ENCODE results near the gene KPTN. TPM values are rescaled to one million over a fixed set of nuclear protein-coding genes. Genes with fewer than 3 reads are reported as not detected.

KPTN gene
- total RNA-seq, 1 experiment from 2014 or later = 23.8 TPM

- no peaks in the 10 kb centered on the region for H3K36me3 ChIP-seq (ENCODE audit: control insufficient read depth in 1 of 2, insufficient read depth in 2 of 2, low read length in 2 of 2)
- no peak overlapping the region for H3K9ac ChIP-seq (ENCODE audit: low read length)
- H3K4me2 ChIP-seq (ENCODE audit: low read length) = no peak overlapping the region
- H3K4me3 ChIP-seq (replicated peaks in 1 of 2; ENCODE audit: low read depth in 1 of 2, low read length in 2 of 2) = no peak overlapping the region
- no peaks in the 10 kb centered on the region for H3K9me3 ChIP-seq (ENCODE audit: control insufficient read depth in 1 of 2, insufficient read depth in 1 of 2, low read depth in 1 of 2, low read length in 2 of 2)
- no peaks in the 10 kb centered on the region for H4K20me1 ChIP-seq (ENCODE audit: insufficient read depth)
- no TSS peak for BruUV-seq (replicated peaks)
- TF ChIP-seq FOSL1 (IDR thresholded peaks at IDR 0.05; ENCODE audit: low read depth) = no peak
- TF ChIP-seq SRF (IDR thresholded peaks at IDR 0.05; ENCODE audit: low read depth) = no peak
- no peak for TF ChIP-seq SIN3A (IDR thresholded peaks at IDR 0.05; ENCODE audit: low read depth)
- TF ChIP-seq POLR2A (IDR thresholded peaks at IDR 0.05; ENCODE audit: borderline replicate concordance, extremely low read depth, insufficient read depth, insufficient read length) = no peak
- no peak for TF ChIP-seq SP1 (IDR thresholded peaks at IDR 0.05; ENCODE audit: low read depth)
- no peak for TF ChIP-seq ZFX (IDR thresholded peaks at IDR 0.05)
- no peak for TF ChIP-seq EGR1 (IDR thresholded peaks at IDR 0.05; ENCODE audit: low read depth)
- TF ChIP-seq RAD21 (IDR thresholded peaks at IDR 0.05; ENCODE audit: low read depth) = no peak
- TF ChIP-seq ATF3 (IDR thresholded peaks at IDR 0.05) = no peak
- no peak for TF ChIP-seq ZNF274 (IDR thresholded peaks at IDR 0.05; ENCODE audit: low read depth, low read length)
- no peak for TF ChIP-seq JUND (IDR thresholded peaks at IDR 0.05)
- no peak for TF ChIP-seq EZH2phosphoT487 (IDR thresholded peaks at IDR 0.05; ENCODE audit: borderline replicate concordance)
- TF ChIP-seq ELF1 (IDR thresholded peaks at IDR 0.05; ENCODE audit: borderline replicate concordance, low read depth) = no peak
- no peak for TF ChIP-seq MAX (IDR thresholded peaks at IDR 0.05)
- TF ChIP-seq CBX3 (IDR thresholded peaks at IDR 0.05; ENCODE audit: low read depth) = no peak
- no peak for TF ChIP-seq YY1 (IDR thresholded peaks at IDR 0.05; ENCODE audit: extremely low read depth, insufficient replicate concordance, low read depth, low read length)
- intact Hi-C loops (cut with micrococcal nuclease) = no loop called here
- H3K9me2 ChIP-seq (ENCODE audit: insufficient read depth) = no peaks in the 10 kb centered on the region
- DNase-seq (ENCODE audit: low read depth, low spot score) = no peak
- RAD21 ChIA-PET (ENCODE audit: low non-redundant PET in 1 of 2, low total read pairs in 2 of 2, uncharacterized antibody in 2 of 2, unreplicated experiment in 2 of 2) = no interaction called here
- no peak overlapping the region for H3K27ac ChIP-seq (ENCODE audit: low read depth, low read length)
- H3K27me3 ChIP-seq (ENCODE audit: insufficient read depth, low read length) = no peaks in the 10 kb centered on the region
- H3K4me1 ChIP-seq (ENCODE audit: control insufficient read depth in 1 of 2, insufficient read depth in 2 of 2, low read length in 2 of 2) = peaks cover 3 to 11% of the 10 kb centered on the region in 2 experiments; a peak in 3 of 4 replicates
- CTCF ChIA-PET = no interaction called here
- no peak for ATAC-seq
- peaks cover 46% of the 10 kb centered on the region for H3K79me2 ChIP-seq (ENCODE audit: insufficient read depth, low read length)
- POLR2A ChIA-PET = no interaction called here
- no peak overlapping the region for H2AFZ ChIP-seq (ENCODE audit: low read depth, low read length, poor library complexity, severe bottlenecking)
Measured at GRCh38 chr19:47508721-47509120, 24.7 kb upstream of the KPTN start.

All from HCT116 (cell line).